Measurements from ENCODE around the gene DRC7. TPM values are rescaled to one million over a fixed set of nuclear protein-coding genes. Genes with fewer than 3 reads are reported as not detected.

DRC7 gene
- total RNA-seq, 1 experiment from 2014 or later = 0.72 TPM

- no peak overlapping the region for H3K27ac Mint-ChIP-seq
- H3K79me1 ChIP-seq (ENCODE audit: insufficient read depth, low read depth, low read length, poor library complexity, severe bottlenecking) = no peaks in the 10 kb centered on the region
- no peak overlapping the region for H4K91ac ChIP-seq (ENCODE audit: insufficient read length, low read depth, low read length)
- no peak overlapping the region for H3K56ac ChIP-seq (ENCODE audit: insufficient read length, low read depth, low read length)
- H3K4me1 Mint-ChIP-seq = peaks cover 4 to 16% of the 10 kb centered on the region in 2 experiments; a peak in 3 of 4 replicates
- H2AK5ac ChIP-seq (ENCODE audit: insufficient read length, low read length) = no peak overlapping the region
- TF ChIP-seq CTCF (conservative IDR thresholded peaks at IDR 0.05) = no peak
- no peaks in the 10 kb centered on the region for H3K9me3 Mint-ChIP-seq
- no peaks in the 10 kb centered on the region for H3K36me3 Mint-ChIP-seq (ENCODE audit: insufficient read depth in 1 of 3, low read depth in 3 of 3)
- H3T11ph ChIP-seq (ENCODE audit: low read length) = no peak overlapping the region
- DNase-seq = no peak
- H3K27ac ChIP-seq (ENCODE audit: insufficient read length, low read depth, low read length) = no peak overlapping the region
- no peak overlapping the region for H3K14ac ChIP-seq (ENCODE audit: insufficient read depth, low read length)
- no peaks in the 10 kb centered on the region; the same call in 1 of the 2 replicates for H3K27me3 Mint-ChIP-seq (ENCODE audit: low read depth)
- H2BK5ac ChIP-seq (ENCODE audit: insufficient read length, low read length) = no peak overlapping the region
- no peak overlapping the region for H2BK20ac ChIP-seq (ENCODE audit: low read depth, low read length, poor library complexity, severe bottlenecking)
- H3K9ac ChIP-seq (ENCODE audit: extremely low read depth, insufficient read length, low read length) = no peak overlapping the region
- H3K79me2 ChIP-seq (ENCODE audit: insufficient read depth, low read length) = no peaks in the 10 kb centered on the region
- no peak overlapping the region for H3K4me3 Mint-ChIP-seq
- no peak overlapping the region for H3K23ac ChIP-seq (ENCODE audit: insufficient read length, low read depth, low read length)
- H4K20me1 ChIP-seq (ENCODE audit: control insufficient read depth, insufficient read depth, insufficient read length) = peaks cover 3% of the 10 kb centered on the region
- no peak overlapping the region for H2BK15ac ChIP-seq (ENCODE audit: low read depth, low read length)
- H2BK120ac ChIP-seq (ENCODE audit: low read depth, low read length, poor library complexity, severe bottlenecking) = no peak overlapping the region
- H4K8ac ChIP-seq (replicated peaks; ENCODE audit: insufficient read length, low read depth, low read length) = no peak overlapping the region
- H3K4me1 ChIP-seq (ENCODE audit: insufficient read depth, low read length) = no peaks in the 10 kb centered on the region
- no peak overlapping the region for H2BK12ac ChIP-seq (ENCODE audit: insufficient read length, low read depth, low read length)
- H3K4me2 ChIP-seq (ENCODE audit: insufficient read depth, insufficient read length, low read length) = no peak overlapping the region
- no peaks in the 10 kb centered on the region for H3K23me2 ChIP-seq (ENCODE audit: insufficient read length, low read depth, low read length, poor library complexity, severe bottlenecking)
- no peak overlapping the region for H3K18ac ChIP-seq (ENCODE audit: insufficient read length, low read depth, low read length)
- no peak overlapping the region for H2AFZ ChIP-seq (ENCODE audit: low read length)
- no peak overlapping the region for H3K4ac ChIP-seq (ENCODE audit: low read depth, low read length)
- no peaks in the 10 kb centered on the region for H3K27me3 ChIP-seq (ENCODE audit: insufficient read depth, low read length)
- no peaks in the 10 kb centered on the region for H3K9me3 ChIP-seq (ENCODE audit: control insufficient read depth, low read depth, low read length)
- no CpG with 5 or more reads among the region's 7 CpGs for WGBS (ENCODE audit: extremely low coverage, insufficient read length, low lambda C conversion rate)
- no peak overlapping the region for H4K5ac ChIP-seq (ENCODE audit: insufficient read length, low read depth, low read length)
Measured at GRCh38 chr16:57649846-57650245, 44.8 kb upstream of the DRC7 start.
